ENCODE data around the gene NRCAM.

DNA sequence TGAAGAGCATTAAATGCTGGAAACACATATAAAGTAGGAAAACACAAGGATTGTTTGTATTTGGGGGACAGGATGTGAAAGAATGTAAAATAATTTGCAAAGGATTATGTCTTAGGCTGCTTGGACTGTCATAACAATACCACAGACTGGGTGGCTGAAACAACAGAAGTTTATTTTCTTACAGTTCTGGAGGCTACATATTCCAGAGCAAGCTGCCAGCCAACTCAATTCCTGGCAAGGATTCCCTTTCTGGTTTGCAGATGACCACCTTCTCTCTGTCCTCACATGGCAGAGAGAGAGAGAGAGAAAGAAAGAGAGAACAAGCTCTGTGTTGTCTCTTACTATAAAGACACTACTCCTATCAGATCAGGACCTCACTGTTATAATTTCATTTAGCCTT, 317.3 kb downstream of the NRCAM start:
- TF ChIP-seq CTCF (IDR thresholded peaks at IDR 0.05) (no peak), EZH2 (IDR thresholded peaks at IDR 0.05; ENCODE audit: borderline replicate concordance, insufficient read depth, low read depth, low read length, poor library complexity, severe bottlenecking) (no peak)

Measured in B cell (primary cell).